IPS-20b (cell line): ENCODE data around the gene RNF227.

Source experiments
- H3K27ac ChIP-seq: one replicate; pipeline ENCODE4 v1.5.1; 2013; ENCODE audit warnings: low read length
- H3K27me3 ChIP-seq: 2 replicates; pipeline ENCODE4 v1.6.1; 2013; ENCODE audit warnings: mild to moderate bottlenecking, low read length, inconsistent platforms; ENCODE audit not compliant: insufficient read depth
- H3K36me3 ChIP-seq: 2 replicates; pipeline ENCODE4 v1.6.1; 2013; ENCODE audit warnings: low read depth, mild to moderate bottlenecking, inconsistent platforms, low read length, moderate library complexity; ENCODE audit not compliant: insufficient read depth
- H3K4me1 ChIP-seq: 2 replicates; pipeline ENCODE4 v1.6.1; 2013; ENCODE audit warnings: mild to moderate bottlenecking, control low read depth, inconsistent platforms, low read length, moderate library complexity; ENCODE audit not compliant: insufficient read depth
- H3K4me3 ChIP-seq: 2 replicates; pipeline ENCODE4 v1.5.1; 2013; ENCODE audit warnings: mild to moderate bottlenecking, low read length, inconsistent platforms
- H3K9ac ChIP-seq: 2 replicates; pipeline ENCODE4 v1.6.1; 2013; ENCODE audit warnings: low read depth, mild to moderate bottlenecking, inconsistent platforms, low read length, moderate library complexity
- H3K9me3 ChIP-seq: 2 replicates; pipeline ENCODE4 v1.6.1; 2013; ENCODE audit warnings: mild to moderate bottlenecking, low read depth, low read length, inconsistent platforms; ENCODE audit not compliant: insufficient read depth

The RNF227 gene

GRCh38 chr17:7886227-7887037, 29.7 kb downstream of the RNF227 start:
- peak overlapping the region; percentile 10; the same call in 1 of the 2 replicates for H3K9ac ChIP-seq
- H3K9me3 ChIP-seq = no peaks in the 10 kb centered on the region
- H3K4me1 ChIP-seq = peaks cover 28% of the 10 kb centered on the region; the same call in 1 of the 2 replicates
- no peak overlapping the region for H3K27ac ChIP-seq
- peak overlapping the region; percentile 83 for H3K4me3 ChIP-seq
- no peaks in the 10 kb centered on the region for H3K36me3 ChIP-seq
- H3K27me3 ChIP-seq = peaks cover 20% of the 10 kb centered on the region; the same call in 1 of the 2 replicates

- Histone ChIP-seq H3K27ac (no peak overlapping the region), H3K4me3 (peak overlapping the region; percentile 83), H3K4me1 (peaks cover 28% of the 10 kb centered on the region; the same call in 1 of the 2 replicates), H3K36me3 (peaks cover 6% of the 10 kb centered on the region), H3K27me3 (peaks cover 20% of the 10 kb centered on the region; the same call in 1 of the 2 replicates), H3K9ac (peak overlapping the region; percentile 71; the same call in 1 of the 2 replicates), H3K9me3 (no peaks in the 10 kb centered on the region)
Observed at GRCh38 chr17:7885367-7886226, 30.5 kb downstream of the RNF227 start.

GRCh38 chr17:7884581-7885366, 31.3 kb downstream of the RNF227 start:
- Histone ChIP-seq H3K9me3 (no peaks in the 10 kb centered on the region), H3K27ac (no peak overlapping the region), H3K9ac (no peak overlapping the region), H3K4me1 (peaks cover 28% of the 10 kb centered on the region; the same call in 1 of the 2 replicates), H3K4me3 (peak overlapping the region; percentile 83; the same call in 1 of the 2 replicates), H3K36me3 (peaks cover 10% of the 10 kb centered on the region), H3K27me3 (peaks cover 20% of the 10 kb centered on the region; the same call in 1 of the 2 replicates)

- Histone ChIP-seq H3K4me1 (peaks cover 22% of the 10 kb centered on the region; the same call in 1 of the 2 replicates), H3K9me3 (no peaks in the 10 kb centered on the region), H3K27ac (no peak overlapping the region), H3K4me3 (peak overlapping the region; percentile 28; the same call in 1 of the 2 replicates), H3K9ac (no peak overlapping the region), H3K27me3 (peaks cover 20% of the 10 kb centered on the region; the same call in 1 of the 2 replicates), H3K36me3 (peaks cover 14% of the 10 kb centered on the region)
Observed at GRCh38 chr17:7883781-7884386, 32.2 kb downstream of the RNF227 start.

GRCh38 chr17:7882629-7883028, 33.5 kb downstream of the RNF227 start:
- H3K4me3 ChIP-seq = no peak overlapping the region
- peaks cover 14% of the 10 kb centered on the region for H3K36me3 ChIP-seq
- no peak overlapping the region for H3K27ac ChIP-seq

GRCh38 chr17:7882068-7882467, 34.0 kb downstream of the RNF227 start:
- Histone ChIP-seq H3K4me3 (no peak overlapping the region), H3K27ac (no peak overlapping the region), H3K9ac (no peak overlapping the region), H3K27me3 (peaks cover 17% of the 10 kb centered on the region; the same call in 1 of the 2 replicates), H3K4me1 (peaks cover 12% of the 10 kb centered on the region; the same call in 1 of the 2 replicates), H3K9me3 (no peaks in the 10 kb centered on the region), H3K36me3 (peaks cover 14% of the 10 kb centered on the region)

More at GRCh38 chr17:7882629-7883028, 33.5 kb downstream of the RNF227 start:
- peaks cover 20% of the 10 kb centered on the region; the same call in 1 of the 2 replicates for H3K27me3 ChIP-seq
- no peak overlapping the region for H3K9ac ChIP-seq
- H3K9me3 ChIP-seq = no peaks in the 10 kb centered on the region
- peaks cover 15% of the 10 kb centered on the region; the same call in 1 of the 2 replicates for H3K4me1 ChIP-seq

GRCh38 chr17:7881276-7882054, 34.6 kb downstream of the RNF227 start:
- no peak overlapping the region for H3K9ac ChIP-seq
- H3K27me3 ChIP-seq = peaks cover 11% of the 10 kb centered on the region; the same call in 1 of the 2 replicates
- no peaks in the 10 kb centered on the region for H3K9me3 ChIP-seq
- H3K4me1 ChIP-seq = peaks cover 7% of the 10 kb centered on the region; the same call in 1 of the 2 replicates
- H3K27ac ChIP-seq = no peak overlapping the region
- peaks cover 14% of the 10 kb centered on the region for H3K36me3 ChIP-seq
- no peak overlapping the region for H3K4me3 ChIP-seq

GRCh38 chr17:7880076-7880868, 35.8 kb downstream of the RNF227 start:
- Histone ChIP-seq H3K4me3 (no peak overlapping the region), H3K27ac (no peak overlapping the region), H3K27me3 (no peaks in the 10 kb centered on the region; the same call in 1 of the 2 replicates), H3K9me3 (no peaks in the 10 kb centered on the region), H3K36me3 (peaks cover 14% of the 10 kb centered on the region), H3K4me1 (peaks cover 7% of the 10 kb centered on the region; the same call in 1 of the 2 replicates), H3K9ac (no peak overlapping the region; the same call in 1 of the 2 replicates)

GRCh38 chr17:7878234-7878633, 37.9 kb downstream of the RNF227 start:
- H3K4me3 ChIP-seq = no peak overlapping the region
- no peaks in the 10 kb centered on the region for H3K4me1 ChIP-seq
- H3K36me3 ChIP-seq = peaks cover 14% of the 10 kb centered on the region
- no peak overlapping the region for H3K9ac ChIP-seq
- no peaks in the 10 kb centered on the region; the same call in 1 of the 2 replicates for H3K27me3 ChIP-seq
- H3K27ac ChIP-seq = no peak overlapping the region
- H3K9me3 ChIP-seq = no peaks in the 10 kb centered on the region
